Renal cortical epithelial cell (primary cell): ENCODE data around the gene GNAT2. TPM values are rescaled to one million over a fixed set of nuclear protein-coding genes. Genes with fewer than 3 reads are reported as not detected.

Source experiments
- DNase-seq: peaks from one replicate; pipeline ENCODE4 v3.0.0-alpha.2; 2011; ENCODE audit warnings: low read depth
- total RNA-seq: library from RNA; depleted of rRNA; stranded (reverse); fragments of >200 nt; gene quantifications from 2 replicates; pipeline ENCODE4 v1.2.3, GENCODE V29; 2014

The GNAT2 gene
- total RNA-seq, 1 donor from 2014 or later = 0.10 TPM

GRCh38 chr1:109610609-109611307, 8.7 kb downstream of the GNAT2 start:
- DNase-seq = peak; percentile 66

DNA sequence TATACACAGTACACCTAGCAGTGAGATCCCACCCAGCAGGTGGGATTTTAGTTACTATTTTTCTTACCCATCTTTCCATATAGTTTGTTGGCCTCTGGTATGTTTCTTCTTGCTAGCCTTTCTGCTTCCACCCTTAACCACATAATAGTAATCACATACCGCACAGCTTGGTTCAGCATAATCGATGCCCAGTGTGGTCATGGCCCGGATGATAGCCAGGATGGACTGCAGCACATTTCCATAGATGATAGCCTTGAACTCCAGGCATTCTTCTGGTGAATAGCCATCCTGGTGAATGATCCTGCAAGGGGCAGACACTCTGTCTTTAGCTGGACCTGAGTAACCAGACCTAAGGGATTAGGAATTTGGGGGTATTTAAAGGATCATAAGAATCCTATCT, 9.5 kb downstream of the GNAT2 start:
- DNase-seq = no peak

DNA sequence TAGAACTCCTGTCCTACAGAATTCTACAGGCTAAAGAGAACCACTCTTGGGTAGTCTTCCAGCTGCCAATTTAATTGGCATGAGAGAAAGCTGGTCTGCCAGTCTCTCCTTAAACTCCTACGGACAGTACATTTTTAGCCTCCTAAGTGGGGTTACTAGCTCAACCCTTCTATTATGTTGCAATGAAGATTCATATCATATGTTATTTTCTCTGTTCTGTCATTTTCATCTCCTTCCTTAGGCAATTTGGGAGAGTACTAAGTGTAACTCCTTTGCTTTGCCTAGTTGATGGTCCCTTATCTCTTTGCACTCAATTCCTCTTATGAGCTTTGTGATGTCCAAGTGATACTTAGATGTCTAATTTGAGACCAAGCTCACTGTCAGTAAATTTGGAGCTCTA, 14.0 kb downstream of the GNAT2 start:
- no peak for DNase-seq

GRCh38 chr1:109603229-109603628, 16.2 kb downstream of the GNAT2 start:
- DNase-seq = no peak

DNA sequence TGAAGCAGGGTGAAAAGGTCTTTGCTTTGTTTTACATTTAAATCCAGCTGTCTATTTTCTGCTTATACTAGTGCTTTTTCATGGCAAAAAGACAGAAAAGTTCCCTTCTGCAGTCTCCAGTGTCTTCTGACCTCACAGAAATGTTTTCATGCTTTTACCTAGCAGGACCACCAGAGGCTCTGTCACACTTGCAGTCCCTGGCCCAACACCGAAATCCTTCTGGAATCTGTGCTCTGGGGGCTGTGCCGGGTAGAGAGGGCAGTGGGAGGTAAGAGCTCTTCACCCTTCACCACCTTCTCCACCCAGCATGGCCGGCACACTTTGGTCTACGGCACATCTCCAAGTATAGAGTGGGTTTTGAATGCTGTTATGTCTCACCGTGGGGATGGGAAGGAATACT, 20.8 kb downstream of the GNAT2 start:
- DNase-seq = no peak

GRCh38 chr1:109598156-109598555, 21.3 kb downstream of the GNAT2 start:
- no peak for DNase-seq

DNA sequence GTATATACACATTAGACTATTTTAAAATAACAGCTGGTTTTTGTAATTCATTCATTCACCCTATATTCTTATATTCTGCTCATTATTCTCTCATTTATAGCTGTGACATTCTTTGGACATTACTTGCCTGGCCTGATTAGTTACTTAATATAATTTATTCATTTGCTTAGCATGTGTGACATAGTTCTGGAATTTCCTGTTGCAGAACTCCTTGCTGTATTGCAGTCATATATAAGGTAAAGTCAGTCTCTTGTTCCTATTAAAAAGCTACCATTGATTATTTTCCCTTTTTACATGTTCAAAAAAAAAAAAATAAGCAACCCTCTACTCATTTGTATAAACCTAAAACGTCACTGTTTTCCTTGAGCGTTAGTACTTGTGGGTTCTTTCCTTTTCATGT, 23.9 kb downstream of the GNAT2 start:
- DNase-seq = peak; percentile 92

GRCh38 chr1:109592916-109593315, 26.5 kb downstream of the GNAT2 start:
- DNase-seq = no peak

- DNase-seq = no peak
Measured at GRCh38 chr1:109589679-109590078, 29.7 kb downstream of the GNAT2 start.

DNA sequence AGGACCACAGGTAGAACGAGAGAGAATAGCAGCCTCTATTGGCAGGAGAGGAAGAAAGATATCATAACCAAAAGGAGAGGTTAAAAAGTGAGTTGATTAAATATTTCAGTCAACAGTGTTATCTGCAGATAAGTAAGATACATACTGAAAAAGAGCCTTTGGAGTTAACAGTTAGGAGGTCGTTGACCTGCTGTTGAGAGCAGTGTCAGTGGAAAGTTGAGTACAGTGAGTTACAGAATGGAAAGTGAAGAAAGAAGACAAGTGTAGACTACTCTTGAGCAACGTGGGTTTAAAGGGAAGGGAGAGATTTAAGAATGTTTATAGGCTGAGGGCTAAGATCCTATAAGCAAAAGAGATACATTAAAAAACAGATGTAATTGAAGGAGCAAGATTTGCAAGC, 30.2 kb downstream of the GNAT2 start:
- no peak for DNase-seq

DNA sequence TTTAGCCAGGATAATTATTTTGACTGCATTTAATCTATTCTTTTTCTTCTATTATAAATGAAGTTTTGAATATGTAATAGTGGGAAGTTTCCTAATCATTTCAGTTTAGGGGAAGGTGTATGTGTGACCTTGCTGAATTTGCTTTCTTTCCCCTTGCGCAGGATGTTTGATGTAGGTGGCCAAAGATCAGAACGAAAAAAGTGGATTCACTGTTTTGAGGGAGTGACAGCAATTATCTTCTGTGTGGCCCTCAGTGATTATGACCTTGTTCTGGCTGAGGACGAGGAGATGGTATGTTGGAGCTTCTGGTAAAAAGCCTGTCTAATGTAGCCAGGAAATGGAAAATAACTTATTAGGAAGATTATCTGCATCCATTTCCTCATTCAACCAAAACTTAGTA, 33.4 kb downstream of the GNAT2 start:
- DNase-seq = no peak

DNA sequence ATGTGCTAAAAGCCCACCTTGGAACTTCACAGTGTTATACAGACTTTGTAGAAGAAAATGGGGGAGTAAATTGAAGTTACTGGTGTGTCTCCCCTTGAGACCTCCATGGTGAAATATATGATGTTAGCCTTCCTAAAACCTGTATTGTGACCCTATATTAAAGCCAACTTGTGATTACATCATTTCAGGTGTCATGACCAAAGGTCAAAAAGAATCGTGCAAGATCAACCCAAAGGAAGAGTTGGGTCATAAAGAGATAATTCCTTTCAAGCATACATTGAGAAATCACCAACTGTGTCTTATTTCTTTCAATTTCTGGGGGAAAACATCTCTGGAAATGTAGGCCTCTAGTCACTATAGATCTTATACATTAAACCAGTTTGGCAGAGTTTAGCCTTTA, 34.6 kb downstream of the GNAT2 start:
- no peak for DNase-seq

GRCh38 chr1:109582021-109582420, 37.4 kb downstream of the GNAT2 start:
- no peak for DNase-seq

GRCh38 chr1:109579491-109579890, 39.9 kb downstream of the GNAT2 start:
- DNase-seq = no peak

DNA sequence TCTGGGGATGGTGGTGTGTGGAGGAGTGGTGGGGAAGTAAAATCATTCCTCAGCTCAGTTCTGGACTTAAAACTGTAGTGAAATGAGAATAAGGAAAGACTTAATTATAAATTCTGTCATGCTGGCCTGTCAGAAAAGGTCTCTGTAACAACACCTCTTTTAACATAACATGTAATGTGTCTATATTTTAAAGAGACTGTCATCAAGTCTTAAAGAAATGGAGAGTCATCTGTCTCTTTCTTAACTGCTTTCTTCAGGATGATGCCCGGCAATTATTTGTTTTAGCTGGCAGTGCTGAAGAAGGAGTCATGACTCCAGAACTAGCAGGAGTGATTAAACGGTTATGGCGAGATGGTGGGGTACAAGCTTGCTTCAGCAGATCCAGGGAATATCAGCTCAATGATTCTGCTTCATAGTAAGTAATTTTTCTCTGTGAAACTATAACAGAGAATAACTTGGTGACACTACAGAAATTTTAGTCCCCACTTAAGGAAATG, 40.4 kb downstream of the GNAT2 start:
- no peak for DNase-seq

- no peak for DNase-seq
Measured at GRCh38 chr1:109573785-109574184, 45.6 kb downstream of the GNAT2 start.

DNA sequence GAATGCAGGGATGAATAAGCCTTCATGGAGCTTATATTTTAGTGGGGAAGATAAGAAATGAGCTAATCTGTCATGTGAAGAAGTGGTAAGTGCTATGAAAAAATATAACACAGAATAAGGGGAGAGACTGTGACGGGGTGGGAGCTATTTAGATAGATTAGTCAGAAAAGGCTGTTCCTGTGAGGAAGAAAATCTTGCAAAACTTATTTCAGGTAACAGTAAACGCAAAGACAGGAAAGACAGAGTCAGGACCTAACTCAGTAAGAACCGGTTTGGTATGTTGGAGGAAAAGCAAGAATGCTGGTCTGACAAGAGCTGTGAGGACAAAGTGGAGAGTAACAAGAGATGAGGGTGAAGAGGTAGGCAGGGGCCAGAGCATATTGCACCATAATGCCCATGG, 49.0 kb downstream of the GNAT2 start:
- DNase-seq = peak; percentile 54

DNA sequence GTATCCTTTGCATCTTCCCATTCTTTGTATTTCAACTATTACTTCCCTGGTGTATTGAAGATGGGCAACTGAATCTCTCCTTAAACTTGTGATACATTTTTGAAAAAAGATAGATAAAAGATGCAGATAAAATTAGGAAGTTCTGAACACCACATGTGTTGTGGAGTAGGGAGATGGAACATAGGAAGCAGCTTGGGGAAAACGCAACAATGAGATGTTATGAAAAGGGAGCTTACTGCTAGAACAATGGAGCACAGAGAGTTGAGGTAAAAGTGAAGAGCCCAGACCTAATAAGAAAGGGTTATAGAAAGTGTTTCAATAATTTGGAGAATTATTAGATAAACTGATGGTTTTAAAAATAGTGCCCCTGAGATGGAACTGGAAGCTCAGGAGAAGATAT, 50.1 kb downstream of the GNAT2 start:
- DNase-seq = no peak

DNA sequence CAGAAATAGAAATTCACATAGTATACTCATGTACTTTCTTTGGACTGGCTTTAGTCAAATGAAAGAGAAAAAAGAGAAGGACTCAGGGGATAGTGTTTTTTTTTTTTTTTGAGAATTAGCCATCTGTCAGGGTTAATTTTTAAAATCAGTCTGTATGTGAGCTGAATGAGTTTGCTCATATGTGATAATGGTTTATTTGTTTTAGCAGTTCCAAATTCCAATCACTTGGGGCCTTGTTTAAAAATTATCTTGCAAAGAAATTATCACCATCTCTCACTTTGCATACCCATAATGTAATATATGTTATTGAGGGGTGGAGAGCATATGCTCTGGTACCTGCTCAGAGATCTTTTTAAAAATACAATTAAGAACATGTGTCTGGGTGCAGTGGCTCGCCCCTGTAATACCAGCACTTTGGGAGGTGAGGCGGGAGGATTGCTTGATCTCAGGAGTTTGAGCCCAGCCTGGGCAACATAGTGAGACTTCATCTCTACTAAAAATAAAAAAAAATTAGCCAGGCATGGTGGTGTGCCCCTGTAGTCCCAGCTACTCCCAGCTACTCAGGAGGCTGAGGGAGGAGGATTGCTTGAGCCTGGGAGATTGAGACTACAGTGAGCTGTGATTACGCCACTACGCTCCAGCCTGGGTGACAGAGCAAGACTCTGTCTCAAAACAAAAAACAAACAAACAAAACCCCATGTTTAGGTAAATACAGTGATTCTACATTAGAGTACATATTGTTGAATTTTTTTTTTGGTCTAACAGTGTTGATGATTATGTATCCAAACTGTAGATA, 51.3 kb downstream of the GNAT2 start:
- DNase-seq = peak; percentile 53

DNA sequence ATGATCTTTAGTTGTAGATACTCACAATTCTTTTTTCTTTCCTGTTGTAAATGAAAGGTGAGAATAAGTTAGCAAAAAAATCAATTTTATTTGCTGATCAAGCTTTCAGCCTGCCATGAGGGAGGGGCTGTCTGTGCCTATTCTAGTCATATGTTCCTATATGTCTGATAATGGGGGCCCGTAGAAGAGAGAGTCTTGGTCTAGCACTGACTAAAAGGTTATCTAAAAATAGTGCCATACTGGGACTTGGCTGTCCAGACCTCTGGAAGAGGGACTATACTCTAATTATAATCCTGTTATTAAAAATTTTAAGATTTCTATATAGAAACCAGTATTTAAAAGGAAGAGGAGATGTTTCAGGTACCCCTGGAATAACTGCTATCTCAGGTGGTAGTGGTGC, 52.4 kb downstream of the GNAT2 start:
- no peak for DNase-seq

- no peak for DNase-seq
Measured at GRCh38 chr1:109565241-109565640, 54.2 kb downstream of the GNAT2 start.

- DNase-seq = no peak
Measured at GRCh38 chr1:109564194-109564878, 55.1 kb downstream of the GNAT2 start.

- DNase-seq = no peak
Measured at GRCh38 chr1:109559995-109560394, 59.4 kb downstream of the GNAT2 start.
